NCI-H2171 (cell line): ENCODE data around the gene ACTRT1.

Experiments
- DNase-seq: peaks from one replicate; lab custom pipeline; 2025; lab: John Stamatoyannopoulos, UW

ACTRT1 gene

DNA sequence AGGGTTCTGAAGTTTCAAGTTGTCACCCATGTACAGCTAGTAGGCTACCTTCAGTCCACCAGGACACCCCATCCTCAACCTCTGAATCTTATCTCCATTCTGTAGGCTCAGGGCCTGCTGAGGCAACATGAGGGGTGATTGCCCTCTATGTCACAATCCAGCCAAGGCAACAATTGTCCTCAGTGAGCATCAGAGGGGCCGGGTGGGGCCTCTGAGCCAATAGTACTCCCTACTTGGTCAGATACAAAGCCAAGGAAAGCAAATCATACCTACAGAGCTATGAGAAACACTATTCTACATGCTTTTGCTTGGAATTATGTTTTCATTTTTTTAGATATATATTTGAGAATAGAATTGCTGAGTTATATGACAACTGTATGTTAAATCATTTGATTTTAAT lies at the start of gene ACTRT1:
Gene ACTRT1, minus strand, starts transcription at position 101 of the 400 bp plus-strand sequence. CDS start 197 bp downstream, outside the sequence.
- DNase-seq, result no peak

DNA sequence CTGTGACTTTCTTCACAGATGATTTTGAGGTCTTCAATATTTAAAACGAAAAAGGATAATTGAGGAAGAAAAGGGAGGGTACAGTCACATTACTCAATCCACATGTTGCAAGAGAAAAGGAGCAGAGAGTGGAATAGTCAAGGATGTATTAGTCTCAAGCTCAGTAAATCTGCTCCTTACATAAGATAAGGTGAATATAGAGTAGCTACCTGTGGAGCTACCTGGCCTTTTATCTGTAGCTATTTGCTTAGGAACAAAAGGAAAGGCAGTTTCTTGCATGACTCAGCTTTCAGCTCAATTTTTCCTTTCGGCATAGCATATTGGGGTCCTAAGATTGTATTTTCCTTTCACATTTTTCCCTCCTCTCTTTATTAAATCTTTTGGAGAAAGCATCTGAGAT lies 26.3 kb upstream of the ACTRT1 start:
- DNase-seq, result no peak

- DNase-seq, result no peak
Observed at GRCh38 chrX:128057421-128057820, 5.2 kb upstream of the ACTRT1 start.

GRCh38 chrX:128051526-128051925 lies 677 bp downstream of the ACTRT1 start:
- no peak for DNase-seq

DNA sequence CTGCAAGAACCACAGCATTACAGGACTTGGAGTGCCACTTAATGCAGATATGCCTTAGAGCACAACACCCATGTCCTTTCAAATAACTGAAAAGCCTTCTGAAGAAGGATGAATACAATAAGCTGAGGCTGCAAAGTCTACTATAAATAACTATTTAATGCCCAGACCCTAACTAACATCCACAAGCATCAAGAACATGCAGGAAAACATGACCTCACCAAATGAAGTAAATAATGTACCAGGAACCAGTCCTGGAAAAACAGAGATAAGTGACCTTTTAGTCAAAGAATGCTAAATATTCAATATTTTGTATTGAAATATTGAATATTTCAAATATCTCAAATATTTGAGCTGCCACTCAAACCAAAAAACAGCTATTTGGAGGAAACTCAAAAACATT lies 16.9 kb downstream of the ACTRT1 start:
- DNase-seq, result no peak

DNA sequence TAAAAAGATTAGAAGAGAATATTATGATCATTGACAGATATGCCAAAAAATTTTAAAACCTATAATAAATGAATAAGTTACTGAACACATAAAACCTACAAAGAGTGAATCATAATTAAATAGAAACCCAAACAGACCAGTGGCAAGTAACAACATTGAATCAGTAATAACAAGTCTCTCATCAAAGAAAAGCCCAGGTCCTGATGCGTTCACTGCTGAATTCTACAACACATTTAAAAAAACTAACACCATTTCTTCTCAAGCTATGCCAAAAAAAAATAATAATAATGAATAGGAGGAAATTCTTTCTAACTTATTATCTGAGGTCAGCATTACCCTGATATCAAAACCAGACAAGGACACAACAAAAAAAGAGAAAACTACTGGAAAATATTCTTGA lies 30.6 kb downstream of the ACTRT1 start:
- DNase-seq, result no peak

GRCh38 chrX:128020701-128021100 lies 31.5 kb downstream of the ACTRT1 start:
- DNase-seq, result no peak

DNA sequence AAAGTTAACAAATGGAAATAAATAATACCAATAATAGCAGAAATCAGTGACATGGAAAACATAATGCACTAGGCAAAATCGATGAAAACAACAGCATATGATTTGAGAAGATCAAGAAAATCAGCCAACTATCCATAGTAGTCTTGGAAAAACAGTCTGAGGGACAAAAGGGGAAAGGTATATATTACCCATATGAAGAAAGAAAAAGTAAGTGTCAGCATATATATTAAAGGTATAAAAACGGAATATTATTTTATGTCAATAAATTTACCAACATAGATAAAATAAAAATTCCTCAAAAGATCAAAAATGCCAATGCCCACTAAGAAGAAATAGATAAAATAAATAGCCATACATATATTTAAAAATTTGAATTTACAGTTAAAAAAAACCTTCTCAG lies 33.0 kb downstream of the ACTRT1 start:
- DNase-seq, result no peak

GRCh38 chrX:128012015-128012414 lies 40.2 kb downstream of the ACTRT1 start:
- no peak for DNase-seq

DNA sequence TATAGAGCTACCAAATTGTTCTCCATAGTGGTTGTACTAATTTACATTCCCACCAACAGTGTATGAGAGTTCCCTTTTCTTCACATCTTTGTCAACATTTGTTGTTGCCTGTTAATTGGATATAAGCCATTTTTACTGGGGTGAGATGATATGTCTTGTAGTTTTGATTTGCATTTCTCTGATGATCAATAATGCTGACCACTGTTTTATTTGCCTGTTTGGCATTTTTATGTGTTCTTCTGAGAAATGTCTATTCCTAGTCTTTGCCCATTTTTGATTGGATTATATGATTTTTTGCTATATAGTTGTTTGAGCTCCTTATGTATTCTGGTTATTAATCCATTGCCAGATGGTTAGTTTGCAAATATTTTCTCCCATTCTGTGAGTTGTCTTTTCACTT lies 44.3 kb downstream of the ACTRT1 start:
- DNase-seq, result no peak
